HG03558 (cell line): ENCODE measurements around the gene PAPPA.

Source experiments
- ATAC-seq: cut with Tn5 transposase; IDR thresholded peaks from one replicate; pipeline ENCODE4 v1.9.1; 2021; ENCODE audit warnings: moderate number of reproducible peaks; ENCODE audit not compliant: unreplicated experiment; ENCODE audit errors: extremely low read depth

PAPPA gene

DNA sequence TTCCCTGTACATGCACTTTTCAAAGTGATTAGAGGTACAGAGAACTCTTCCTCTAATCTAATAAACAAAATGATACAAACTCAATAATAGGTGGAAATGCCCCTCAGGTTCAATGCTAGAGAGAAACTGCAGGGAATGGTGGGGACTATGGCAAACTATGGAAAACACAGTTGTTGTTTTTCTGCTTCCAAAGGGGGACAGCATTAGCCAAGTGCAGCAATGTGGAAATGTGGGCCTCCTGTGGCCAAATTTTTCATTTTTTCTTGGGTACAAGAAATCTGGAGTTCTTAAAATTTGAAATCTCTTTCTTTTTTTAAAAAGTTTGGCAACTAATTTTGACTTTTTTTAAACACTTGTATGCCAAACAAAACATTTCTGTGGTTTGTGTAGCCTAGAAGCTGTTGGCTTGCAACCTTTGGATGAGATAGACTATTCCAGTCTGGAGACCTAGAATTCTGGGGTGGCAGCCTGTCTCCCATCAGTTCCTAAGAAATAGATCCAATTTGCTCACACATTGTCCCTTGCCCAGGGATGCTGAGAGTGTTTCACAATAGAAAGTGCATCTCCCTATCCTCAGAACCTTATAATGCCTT is 218.6 kb downstream of the PAPPA start:
- ATAC-seq, result no peak

GRCh38 chr9:116372786-116373185 is 219.2 kb downstream of the PAPPA start:
- ATAC-seq, result no peak

DNA sequence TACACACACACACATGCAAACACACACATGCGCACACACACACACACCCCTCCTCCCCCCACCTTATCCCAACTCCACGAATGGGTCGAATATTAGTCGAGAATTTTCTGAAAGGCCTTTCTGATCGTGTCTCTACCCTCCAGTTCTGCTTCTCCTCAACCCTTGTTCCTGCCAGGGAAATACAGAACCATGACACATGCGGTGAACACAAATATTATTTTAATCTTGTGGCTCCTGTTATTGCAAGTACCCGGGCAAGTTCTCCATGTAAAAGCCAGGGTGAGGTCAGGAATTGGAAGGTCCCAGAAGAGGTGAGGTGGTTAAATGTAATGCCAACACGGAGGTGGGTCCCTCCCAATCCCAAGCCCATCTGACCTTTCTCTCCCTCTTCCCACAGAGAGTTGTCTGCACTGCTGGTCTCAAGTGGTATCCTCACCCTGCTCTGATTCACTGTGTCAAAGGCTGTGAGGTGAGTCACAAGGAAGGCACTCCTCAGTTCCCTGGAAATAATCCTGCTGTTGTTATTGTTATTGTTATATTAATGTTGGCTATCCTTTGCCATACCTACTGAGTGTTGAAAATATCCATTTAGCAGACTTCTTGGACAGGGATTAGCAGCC is 223.7 kb downstream of the PAPPA start:
- ATAC-seq, result no peak

GRCh38 chr9:116378873-116379272 is 225.3 kb downstream of the PAPPA start:
- no peak for ATAC-seq

DNA sequence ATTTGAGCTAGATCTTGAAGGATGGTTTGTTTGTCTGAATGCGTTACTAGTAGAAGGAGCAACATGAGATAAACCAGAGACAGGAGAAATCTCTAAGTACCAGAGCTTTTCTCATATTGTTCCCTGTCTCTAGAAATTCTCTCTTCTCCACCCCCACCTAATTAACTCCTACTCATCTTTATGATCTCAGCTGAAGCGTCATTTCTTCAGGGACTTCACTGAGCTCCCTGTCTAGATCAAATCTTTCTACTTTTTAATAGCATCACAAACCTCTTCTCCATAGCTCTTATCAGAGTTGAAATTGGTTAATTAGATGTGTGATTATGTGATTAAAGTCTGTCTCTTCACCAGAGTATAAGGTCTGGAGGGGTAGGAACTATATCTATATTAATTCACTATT is 226.2 kb downstream of the PAPPA start:
- ATAC-seq, result no peak

DNA sequence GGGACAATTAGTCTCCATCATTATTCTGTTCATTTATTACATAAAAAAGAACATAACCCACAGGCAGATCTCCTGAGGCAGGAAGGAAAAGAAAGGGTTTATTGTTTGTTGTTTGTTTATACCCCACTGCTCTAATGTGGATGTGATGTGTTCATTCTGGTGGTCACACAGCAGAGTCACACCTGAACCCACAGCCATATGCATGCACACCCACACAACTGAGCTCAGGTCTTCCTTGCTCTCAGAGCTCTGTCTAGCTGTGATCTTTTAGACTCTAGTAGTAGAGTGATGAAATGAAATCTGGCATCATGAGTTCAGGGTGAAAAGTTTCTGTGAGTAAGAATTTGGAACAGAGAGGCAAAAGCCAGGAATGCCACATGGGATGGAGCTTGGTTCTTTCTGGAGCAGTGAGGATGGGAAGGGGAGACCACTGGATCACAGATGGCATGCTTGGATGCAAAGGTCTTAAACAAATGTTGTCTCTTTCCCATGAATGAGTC is 227.0 kb downstream of the PAPPA start:
- ATAC-seq, result no peak

GRCh38 chr9:116381350-116381749 is 227.8 kb downstream of the PAPPA start:
- ATAC-seq, result no peak

GRCh38 chr9:116382053-116382452 is 228.5 kb downstream of the PAPPA start:
- ATAC-seq, result no peak

DNA sequence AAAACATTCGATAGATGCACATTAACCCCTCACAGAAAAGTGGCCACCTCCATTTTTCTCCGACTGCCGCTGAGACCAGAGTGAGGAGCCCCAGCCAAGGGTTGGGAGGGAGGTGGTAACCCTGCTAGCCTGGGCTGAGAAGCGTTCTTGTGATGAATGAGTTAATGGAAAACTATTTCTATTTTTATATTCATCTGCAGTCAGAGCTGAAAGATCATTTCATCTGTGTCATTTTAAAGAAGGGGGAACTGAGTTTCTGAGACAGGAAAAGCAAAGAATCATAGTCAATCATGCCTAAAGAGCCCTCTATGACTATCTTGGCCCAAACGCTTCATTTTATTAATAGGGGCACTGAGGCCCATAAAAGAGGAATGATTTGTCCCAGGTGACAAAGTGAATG is 229.5 kb downstream of the PAPPA start:
- no peak for ATAC-seq

GRCh38 chr9:116383936-116384335 is 230.3 kb downstream of the PAPPA start:
- ATAC-seq, result no peak

DNA sequence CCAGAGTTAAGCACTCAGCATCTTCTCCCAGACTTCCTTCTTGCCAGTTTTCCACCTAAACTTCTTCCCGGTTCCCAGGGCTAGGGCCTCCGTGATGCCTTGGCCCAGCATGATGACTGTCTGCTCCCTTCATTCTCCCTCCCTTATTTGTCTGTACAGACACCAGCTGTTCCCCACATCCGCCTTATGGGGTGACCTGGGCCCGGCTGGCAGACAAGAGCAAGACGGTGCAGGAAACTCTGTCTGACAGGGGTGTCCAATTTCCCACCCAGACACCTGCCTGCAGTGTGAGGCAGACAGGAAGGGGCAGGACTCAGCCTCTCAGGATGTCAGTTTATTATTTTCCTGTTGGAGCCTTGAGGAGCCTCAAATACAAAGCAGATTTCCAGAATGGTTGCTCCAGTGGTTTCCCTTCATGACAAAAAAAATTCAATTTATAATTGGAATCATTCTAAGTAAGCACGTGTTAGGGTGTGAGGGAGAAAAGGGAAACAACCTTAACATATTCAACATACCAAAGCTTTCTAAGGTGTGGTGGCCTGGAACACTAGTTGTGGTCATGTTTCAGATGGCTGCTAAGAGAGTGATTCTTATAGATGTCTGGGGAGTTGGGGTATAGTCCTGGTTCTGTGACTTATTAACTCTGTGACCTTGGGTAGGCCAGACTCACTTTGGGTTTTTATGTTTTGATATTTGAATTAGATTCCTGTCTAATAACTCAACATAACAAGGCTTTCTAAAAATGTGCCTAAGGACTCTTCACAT is 234.5 kb downstream of the PAPPA start:
- peak; percentile 37 for ATAC-seq

DNA sequence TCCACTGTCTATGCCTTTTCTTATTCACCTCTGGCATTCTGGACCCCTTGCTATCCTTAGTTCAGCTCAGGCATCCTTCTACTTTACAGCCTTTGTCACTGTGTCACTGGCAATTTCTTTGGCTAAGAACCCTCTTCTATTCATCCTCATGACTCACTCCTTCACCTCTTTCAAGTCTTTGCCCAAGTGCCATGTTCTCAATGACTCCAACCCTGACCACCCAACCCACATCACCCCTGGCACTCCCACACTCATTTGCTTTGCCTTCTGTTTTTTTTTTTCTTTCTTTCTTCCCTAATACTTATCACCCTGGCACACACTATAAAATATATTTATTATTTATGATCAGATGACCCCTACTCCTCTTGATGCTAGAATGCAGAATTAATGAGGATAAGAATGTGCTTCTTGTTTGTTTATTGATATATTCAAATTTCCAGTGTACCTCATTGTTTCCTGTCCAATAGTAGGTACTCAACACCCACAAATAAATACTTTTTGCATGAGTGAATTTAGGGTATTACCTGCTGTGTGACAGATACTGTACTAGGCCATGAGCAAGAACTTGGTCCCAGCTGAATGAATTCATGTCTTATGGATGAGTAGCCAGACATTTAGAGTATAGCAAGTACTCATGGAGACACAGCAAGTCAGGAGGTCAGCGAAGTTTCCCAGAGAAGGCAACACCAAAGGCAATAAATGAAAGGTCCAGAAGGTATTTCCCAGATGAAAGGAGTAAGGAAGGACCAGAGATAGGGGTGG is 236.1 kb downstream of the PAPPA start:
- no peak for ATAC-seq

DNA sequence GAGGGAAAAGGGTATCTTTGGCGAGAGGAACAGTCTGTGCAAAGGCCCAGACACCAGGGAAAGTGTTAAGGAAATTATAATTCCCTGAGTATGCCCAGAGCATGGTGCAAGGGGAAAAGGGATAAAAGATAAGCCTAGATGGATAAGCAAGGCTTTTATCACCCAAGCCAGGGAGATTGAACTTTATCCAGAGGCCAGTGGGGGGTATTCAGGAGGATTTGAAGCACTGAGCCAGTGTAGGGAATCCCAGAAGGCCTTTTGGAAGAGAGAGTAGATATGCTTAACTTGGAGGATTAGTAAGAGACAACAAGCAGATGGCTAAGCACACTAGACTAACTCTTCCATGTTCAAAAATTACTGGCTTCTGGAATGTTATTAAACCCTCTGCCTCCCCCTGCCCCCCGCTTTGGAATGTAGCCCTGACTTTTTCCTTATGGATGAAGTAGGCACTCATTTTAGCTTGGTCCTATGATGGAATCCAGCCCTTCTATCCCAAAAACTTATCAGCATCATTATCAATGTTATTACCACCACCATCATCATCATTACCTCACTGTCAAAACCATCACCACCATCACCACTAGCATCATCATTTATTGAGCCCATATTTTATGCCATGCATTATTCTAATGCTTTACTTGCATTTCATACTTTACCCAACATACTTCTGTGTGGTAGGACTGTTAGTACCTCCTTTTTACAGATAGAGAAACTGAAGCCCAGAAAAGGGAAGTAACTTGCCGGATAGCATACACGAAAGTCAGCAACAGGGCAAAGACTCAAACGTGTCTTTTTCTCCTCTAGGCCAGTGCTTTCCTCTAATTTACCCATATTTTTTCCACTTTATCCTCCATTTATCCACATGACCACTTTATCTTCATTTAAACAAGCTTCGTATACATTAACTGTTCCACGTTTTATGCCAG is 237.0 kb downstream of the PAPPA start:
- peak; percentile 39 for ATAC-seq

GRCh38 chr9:116391306-116391900 is 237.8 kb downstream of the PAPPA start:
- ATAC-seq, result no peak

DNA sequence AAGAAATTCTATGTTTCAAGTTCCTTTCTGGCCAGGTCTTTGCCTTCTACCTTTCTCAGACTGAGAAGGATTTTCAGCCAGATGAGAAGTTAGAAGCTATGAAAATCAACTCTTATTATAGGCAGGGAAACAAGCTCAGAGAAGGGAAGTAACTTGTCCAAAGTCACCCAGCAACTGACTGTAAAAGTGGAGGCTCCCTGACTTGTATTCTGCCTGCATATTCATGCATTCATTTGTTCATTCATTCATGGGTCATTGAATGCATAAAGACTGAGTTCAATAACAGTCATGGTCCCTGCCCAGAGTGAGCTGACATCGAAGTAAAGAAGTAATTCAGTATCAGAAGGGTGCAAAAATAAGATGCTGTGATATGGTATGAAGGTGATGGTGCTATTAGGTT is 239.6 kb downstream of the PAPPA start:
- ATAC-seq, result no peak

GRCh38 chr9:116394070-116394469 is 240.5 kb downstream of the PAPPA start:
- no peak for ATAC-seq

DNA sequence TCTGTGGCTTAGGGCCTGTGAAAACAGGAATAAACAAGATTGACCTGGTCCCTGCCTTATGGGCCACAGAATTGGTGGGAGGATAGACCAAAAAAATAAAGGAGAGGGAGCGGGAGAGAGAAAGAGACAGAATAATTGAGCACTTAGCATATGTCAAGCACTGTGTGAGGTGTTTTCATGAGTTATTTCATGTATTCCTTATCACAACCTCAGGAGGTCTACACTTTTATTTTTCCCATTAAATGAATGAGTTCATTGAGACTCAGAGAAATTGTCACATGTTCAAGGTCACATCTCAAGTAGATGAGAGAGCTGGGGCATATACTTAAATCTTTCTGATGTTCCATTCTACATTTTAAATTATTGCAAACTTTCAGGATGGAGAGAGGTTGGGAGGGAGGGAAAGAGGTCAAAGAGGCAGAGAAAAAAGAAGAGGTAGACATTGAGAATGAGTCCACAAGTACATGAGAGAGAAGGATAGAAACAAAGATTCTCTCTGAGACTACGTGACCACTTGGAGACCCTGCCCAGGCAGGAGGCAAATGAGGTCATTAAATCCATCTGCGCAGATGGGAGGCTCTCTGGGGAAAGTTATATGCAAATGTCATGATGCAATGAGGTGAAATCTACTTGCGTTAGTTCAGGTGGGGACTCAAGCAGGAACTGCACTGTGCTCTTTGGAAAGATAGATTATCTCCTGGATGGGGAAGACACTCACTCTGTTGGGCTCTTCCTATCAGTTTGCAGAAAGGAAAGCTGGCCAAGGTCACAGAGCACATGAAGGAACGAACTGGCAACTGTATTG is 241.5 kb downstream of the PAPPA start:
- no peak for ATAC-seq

DNA sequence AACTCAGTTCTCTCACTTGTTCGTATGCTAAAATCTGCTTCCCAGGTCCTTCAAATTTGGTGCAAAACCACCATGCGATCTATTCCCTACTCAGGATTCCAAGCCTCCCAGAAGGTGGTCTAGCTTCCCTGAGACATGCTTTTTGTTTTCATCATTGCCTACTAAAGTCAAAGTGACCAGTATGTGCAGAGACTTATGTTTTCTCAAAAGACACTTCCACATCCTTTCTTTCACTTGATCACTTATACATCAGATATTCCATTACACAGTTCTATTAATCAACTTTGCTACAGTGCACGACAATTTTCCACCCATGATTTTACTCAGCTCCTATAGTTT is 242.1 kb downstream of the PAPPA start:
- ATAC-seq, result no peak

DNA sequence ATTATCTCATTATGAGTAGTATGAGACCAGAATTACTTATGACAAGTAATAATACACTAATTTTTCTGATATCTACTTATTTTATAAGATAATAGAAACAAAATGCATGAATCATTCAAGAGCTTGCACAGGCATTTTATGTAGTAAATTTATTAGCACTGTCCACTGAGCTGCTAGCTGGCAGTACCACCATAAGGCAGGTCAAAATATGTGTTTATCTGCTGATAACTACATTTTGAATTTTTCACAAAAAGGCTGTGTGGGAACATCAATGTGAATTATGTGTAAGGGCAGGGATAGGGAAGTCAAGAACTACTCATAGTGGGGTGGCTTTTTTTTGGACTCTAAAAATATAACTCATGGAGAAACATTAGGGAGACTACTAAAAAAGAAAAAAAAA is 249.6 kb downstream of the PAPPA start:
- no peak for ATAC-seq
